GM03348 (cell line): ENCODE measurements around the gene ADAM19.

Source experiments
- DNase-seq: peaks from one replicate; pipeline ENCODE4 v3.0.0; 2012; ENCODE audit warnings: low spot score

Gene ADAM19

DNA sequence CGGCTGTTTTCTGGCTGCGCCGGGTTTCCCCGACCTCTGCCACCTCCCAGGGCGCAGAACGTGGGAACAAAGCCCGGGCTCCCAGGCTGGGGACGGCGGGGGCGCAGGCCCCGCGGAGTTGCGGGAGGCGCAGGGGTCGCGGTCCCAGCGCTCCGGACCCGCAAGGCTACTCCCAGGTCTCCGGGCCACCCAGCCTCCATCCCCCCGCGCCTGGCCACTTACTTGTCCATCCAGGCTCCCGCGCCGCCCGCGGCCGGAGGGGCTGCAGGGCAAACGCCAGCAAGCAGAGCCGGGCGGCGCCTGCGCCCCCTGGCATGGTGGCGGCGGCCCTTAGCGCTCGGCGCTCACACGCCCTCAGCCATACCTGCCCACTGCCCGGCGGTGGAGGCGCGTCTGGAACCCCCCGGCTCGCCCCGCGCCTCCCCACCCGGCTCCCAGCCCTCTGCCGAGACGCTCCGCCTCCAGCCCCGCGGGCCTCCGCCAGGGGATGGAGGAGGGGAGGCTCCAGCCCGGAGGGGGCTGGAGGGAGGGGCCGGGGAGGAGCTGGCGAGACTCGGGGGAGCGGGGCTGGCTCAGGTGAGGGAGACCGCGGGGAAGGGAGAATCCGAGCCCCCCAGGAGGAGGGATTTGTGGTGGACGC lies at the start of gene ADAM19:
Gene ADAM19 (minus strand): TSS at position 395 of the 640 bp plus-strand sequence. CDS start 79 bp downstream, at position 316.
- peak; percentile 92 for DNase-seq

GRCh38 chr5:157624144-157624543 lies 48.6 kb upstream of the ADAM19 start:
- DNase-seq, result no peak

- no peak for DNase-seq
Measured at GRCh38 chr5:157620776-157621175, 45.2 kb upstream of the ADAM19 start.

DNA sequence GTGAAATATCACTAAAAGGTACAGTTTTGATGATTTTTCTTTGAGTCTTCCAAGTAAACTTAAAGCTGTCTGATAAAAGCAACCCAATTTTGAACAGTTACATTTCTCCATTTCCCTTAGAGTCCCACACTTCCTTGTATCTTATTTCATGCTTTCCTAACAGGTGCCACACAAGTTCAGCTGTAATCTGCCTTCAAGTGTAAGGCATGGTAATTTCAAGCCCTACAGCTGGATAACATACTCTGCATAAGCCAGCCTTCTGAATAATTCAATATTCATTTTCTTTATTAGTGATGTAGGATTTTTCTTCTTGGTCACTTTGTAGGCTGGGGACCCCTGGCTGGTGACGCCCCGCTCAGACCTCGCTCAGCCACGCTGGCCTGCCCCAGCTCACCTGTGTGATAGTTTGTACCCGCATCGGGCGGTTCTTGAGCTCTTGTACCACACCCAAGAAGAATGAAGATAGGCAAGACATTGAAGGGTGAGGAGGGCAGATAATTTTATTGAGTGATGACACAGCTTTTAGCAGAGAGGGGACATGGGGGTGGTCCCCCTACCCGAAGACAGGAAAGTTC lies 42.7 kb upstream of the ADAM19 start:
- DNase-seq, result no peak

DNA sequence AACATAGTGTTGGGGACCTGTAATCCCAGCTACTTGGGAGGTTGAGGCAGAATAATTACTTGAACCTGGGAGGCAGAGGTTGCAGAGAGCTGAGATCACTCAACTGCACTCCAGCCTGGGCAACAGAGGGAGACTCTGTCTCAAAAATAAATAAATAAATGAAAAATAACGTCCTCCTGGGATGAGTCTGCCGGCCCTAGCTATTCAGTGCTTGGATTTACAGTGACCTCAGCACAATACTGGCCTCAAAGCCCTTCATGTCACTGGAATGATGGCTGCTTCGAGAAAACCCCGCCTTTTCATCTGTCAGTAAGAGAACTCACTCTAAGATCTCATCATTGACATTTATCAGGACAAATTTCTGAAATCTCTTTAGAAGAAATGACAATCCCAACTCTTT lies 41.2 kb upstream of the ADAM19 start:
- DNase-seq, result no peak

- DNase-seq, result no peak
Measured at GRCh38 chr5:157613385-157614245, 38.0 kb upstream of the ADAM19 start.

GRCh38 chr5:157612581-157612980 lies 37.0 kb upstream of the ADAM19 start:
- no peak for DNase-seq

- DNase-seq, result no peak
Measured at GRCh38 chr5:157611571-157612476, 36.2 kb upstream of the ADAM19 start.

GRCh38 chr5:157610990-157611389 lies 35.4 kb upstream of the ADAM19 start:
- DNase-seq, result no peak

GRCh38 chr5:157608972-157609565 lies 33.5 kb upstream of the ADAM19 start:
- DNase-seq, result no peak

DNA sequence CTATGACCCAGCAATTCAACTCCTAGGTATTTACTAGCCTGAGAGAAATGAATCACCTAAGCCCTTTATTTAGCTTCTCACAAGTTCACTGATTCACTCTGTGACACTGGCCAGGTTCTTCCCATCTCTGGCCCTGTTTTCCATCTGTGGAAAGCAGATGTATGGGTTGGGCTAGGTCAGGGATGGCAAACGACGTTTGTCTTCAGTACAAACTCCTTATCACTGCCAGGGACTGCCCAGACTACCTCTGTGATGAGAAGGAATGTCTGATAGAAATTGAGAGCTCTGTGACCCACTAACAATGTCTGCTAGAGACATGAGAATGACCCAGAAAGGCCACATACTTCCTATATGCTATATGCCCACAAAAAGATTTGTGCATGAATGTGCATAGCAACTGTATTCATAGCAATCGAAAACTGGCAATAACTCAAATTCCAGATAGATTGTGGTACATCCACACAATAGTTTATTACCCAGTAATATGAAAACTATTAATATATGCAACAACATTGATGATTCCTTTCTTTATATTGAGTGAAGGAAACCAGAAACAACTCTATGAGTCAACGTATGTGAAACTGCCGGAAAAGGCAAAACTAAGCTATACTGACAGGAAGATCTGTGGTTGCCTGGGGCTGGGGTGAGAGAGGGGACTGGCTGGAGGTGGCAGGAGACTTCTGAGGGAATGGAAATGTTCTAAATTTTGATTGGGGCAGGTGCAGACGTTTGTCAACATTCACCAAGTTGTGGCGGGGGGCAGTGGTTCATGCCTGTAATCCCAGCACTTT lies 32.0 kb upstream of the ADAM19 start:
- peak; percentile 11 for DNase-seq

GRCh38 chr5:157606046-157606445 lies 30.5 kb upstream of the ADAM19 start:
- no peak for DNase-seq

DNA sequence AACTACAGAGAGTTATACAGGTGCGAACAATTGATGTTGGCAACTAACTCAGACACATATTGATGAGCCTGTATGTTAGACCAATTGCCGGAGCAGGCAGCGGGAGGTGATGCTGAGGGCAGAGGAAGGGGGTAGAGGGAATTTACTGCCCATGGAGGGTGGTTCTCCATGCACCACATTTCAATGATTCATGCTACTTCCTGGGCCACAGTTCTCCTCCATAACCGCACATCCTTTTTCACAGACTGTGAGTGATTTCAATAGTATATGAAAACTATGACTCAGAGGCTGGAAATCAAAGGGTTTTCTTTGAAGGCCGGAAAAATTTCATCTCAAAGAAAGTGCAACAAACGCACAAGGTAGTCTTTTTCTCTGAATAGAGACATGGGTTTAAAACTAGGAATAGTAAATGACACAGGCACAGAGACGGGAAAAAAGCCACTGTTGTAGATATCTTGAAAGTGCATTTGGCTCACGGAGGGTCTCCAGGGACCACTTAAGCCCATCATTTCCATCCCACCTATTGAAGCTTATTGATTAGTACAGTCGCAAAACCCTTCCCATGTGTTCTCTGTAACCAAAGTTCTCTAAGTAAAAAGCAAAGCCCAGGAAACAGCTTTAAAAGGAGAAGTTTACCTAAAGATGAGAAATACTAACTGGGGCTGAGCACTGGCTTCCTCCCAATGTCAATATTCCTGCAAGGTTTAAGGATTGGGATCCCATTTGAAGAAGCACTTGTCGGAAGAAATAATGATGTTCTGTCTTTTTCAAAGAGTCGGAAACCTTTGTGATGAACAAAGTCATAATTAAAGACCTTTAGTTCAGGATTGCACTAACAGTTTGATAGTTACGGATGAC lies 28.0 kb upstream of the ADAM19 start:
- DNase-seq, result peak; percentile 81

DNA sequence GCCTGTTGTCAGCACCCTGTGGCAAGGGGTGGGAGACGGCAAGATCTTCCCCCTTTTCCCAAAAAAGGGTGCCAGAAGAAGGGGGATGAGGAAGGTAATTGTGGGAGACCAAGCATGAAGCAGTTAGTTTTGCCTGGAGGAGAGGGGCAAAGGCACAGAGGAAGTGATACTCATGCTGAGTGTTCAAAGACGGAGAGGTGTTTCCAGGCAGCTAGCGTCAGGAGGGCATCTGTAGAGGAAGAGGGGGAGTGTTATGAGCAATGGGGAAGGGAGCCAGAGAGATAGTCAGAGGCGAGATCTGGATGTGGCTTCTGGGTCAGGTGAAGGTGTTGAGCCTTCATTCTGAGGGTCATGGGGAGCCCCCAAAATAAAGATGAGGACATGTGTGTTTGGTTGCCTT lies 26.9 kb upstream of the ADAM19 start:
- DNase-seq, result peak; percentile 5

GRCh38 chr5:157600252-157600651 lies 24.7 kb upstream of the ADAM19 start:
- DNase-seq, result no peak

- DNase-seq, result no peak
Measured at GRCh38 chr5:157599565-157599964, 24.0 kb upstream of the ADAM19 start.

DNA sequence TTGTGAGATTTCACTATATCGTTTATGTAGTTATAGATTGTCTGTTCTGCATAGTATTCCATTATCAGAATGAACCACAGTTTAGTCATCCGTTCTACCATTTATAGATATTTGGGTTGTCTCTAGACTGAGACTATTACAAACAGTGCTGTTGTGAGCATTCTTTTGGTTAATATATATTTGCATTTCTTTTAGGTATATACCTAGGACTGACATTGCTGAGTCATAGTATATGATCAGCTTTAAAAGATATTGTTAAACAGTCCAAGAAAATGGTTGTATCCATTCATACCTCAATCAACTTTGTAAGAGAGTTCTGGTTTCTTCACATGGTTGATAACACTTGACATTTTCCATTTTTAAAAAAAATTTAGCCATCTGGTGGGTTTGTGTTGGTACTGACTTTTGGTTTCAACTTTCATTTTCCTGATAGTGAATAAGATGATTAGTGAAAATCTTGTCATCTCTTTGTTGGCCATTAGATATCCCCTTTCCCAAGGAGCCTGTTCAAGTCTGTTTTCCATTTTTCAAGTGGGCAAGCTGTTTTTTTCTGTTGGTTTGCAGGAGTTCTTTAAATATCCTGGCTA lies 22.9 kb upstream of the ADAM19 start:
- DNase-seq, result no peak

DNA sequence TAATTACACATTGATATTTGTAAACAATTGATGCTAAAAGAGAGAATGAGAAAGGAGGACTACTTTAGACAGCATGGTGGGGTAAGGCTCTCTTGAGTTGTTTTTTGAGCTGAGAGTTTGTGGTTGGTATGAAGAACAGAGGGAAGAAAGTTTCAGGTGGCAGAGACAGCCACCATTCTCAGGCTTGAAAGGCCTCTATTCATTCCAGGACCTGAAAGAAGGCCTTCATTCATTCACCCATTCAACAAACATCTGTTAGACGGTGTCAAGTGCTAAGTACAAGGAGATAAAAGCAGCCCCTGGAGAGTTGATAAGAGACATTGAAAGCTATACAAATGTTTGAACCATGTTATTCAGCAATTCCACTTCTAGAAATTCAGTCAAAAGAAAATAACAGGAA lies 21.7 kb upstream of the ADAM19 start:
- no peak for DNase-seq

GRCh38 chr5:157596487-157596886 lies 20.9 kb upstream of the ADAM19 start:
- DNase-seq, result peak; percentile 10
